Trophoblast cell (in vitro differentiated cells and primary cell): ENCODE data around the gene WDR90.

Experiments
- DNase-seq, 2 donors: peaks; one replicate each; pipeline ENCODE4 v3.0.0-alpha.2; 2016
- H2AFZ ChIP-seq: 2 replicates; pipeline ENCODE4 v1.6.1; 2013; ENCODE audit warnings: low read length, moderate library complexity, mild to moderate bottlenecking; ENCODE audit not compliant: insufficient read depth, poor library complexity
- H2AK5ac ChIP-seq: 2 replicates; pipeline ENCODE4 v1.6.1; 2013; ENCODE audit warnings: mild to moderate bottlenecking, low read length
- H2BK120ac ChIP-seq: 2 replicates; pipeline ENCODE4 v1.6.1; 2013; ENCODE audit warnings: low read length, mild to moderate bottlenecking, moderate library complexity; ENCODE audit not compliant: insufficient read depth, poor library complexity
- H2BK12ac ChIP-seq: 2 replicates; pipeline ENCODE4 v1.6.1; 2013; ENCODE audit warnings: mild to moderate bottlenecking, low read length, moderate library complexity
- H2BK5ac ChIP-seq: 2 replicates; pipeline ENCODE4 v1.6.1; 2013; ENCODE audit warnings: low read length, low read depth, moderate library complexity, mild to moderate bottlenecking; ENCODE audit not compliant: poor library complexity
- H3K14ac ChIP-seq: 2 replicates; pipeline ENCODE4 v1.6.1; 2013; ENCODE audit warnings: mild to moderate bottlenecking, low read length
- H3K18ac ChIP-seq: 2 replicates; pipeline ENCODE4 v1.6.1; 2013; ENCODE audit warnings: mild to moderate bottlenecking, low read length
- H3K23ac ChIP-seq: 2 replicates; pipeline ENCODE4 v1.6.1; 2013; ENCODE audit warnings: low read length
- H3K27ac ChIP-seq: 2 replicates; pipeline ENCODE4 v1.5.1; 2013; ENCODE audit warnings: low read depth, mild to moderate bottlenecking, inconsistent platforms, low read length, moderate library complexity
- H3K27me3 ChIP-seq: 2 replicates; pipeline ENCODE4 v1.6.1; 2013; ENCODE audit warnings: inconsistent platforms, mild to moderate bottlenecking, low read length, moderate library complexity; ENCODE audit not compliant: insufficient read depth
- H3K36me3 ChIP-seq, 2 experiments: 1 replicate in 1 of 2; 2 replicates in 1 of 2; pipeline ENCODE4 v1.6.1; 2013; ENCODE audit warnings: low read length in 2 of 2, mild to moderate bottlenecking in 2 of 2, moderate library complexity in 1 of 2; ENCODE audit not compliant: insufficient read depth in 2 of 2, control insufficient read depth in 1 of 2
- H3K4ac ChIP-seq: 2 replicates; pipeline ENCODE4 v1.6.1; 2013; ENCODE audit warnings: low read depth, mild to moderate bottlenecking, low read length, moderate library complexity
- H3K4me1 ChIP-seq, 2 experiments: 1 replicate in 1 of 2; 2 replicates in 1 of 2; pipeline ENCODE4 v1.6.1; 2013; ENCODE audit warnings: low read length in 2 of 2, mild to moderate bottlenecking in 2 of 2, moderate library complexity in 1 of 2; ENCODE audit not compliant: insufficient read depth in 2 of 2, control insufficient read depth in 1 of 2
- H3K4me2 ChIP-seq: 2 replicates; pipeline ENCODE4 v1.6.1; 2013; ENCODE audit warnings: inconsistent platforms, mild to moderate bottlenecking, low read length, moderate library complexity
- H3K4me3 ChIP-seq: 2 replicates; pipeline ENCODE4 v1.5.1; 2013; ENCODE audit warnings: mild to moderate bottlenecking, low read depth, low read length, inconsistent platforms
- H3K79me1 ChIP-seq: one replicate; pipeline ENCODE4 v1.6.1; 2013; ENCODE audit warnings: low read length
- H3K79me2 ChIP-seq: 2 replicates; pipeline ENCODE4 v1.6.1; 2013; ENCODE audit warnings: low read length, mild to moderate bottlenecking; ENCODE audit not compliant: control insufficient read depth, insufficient read depth, poor library complexity
- H3K9ac ChIP-seq: 2 replicates; pipeline ENCODE4 v1.6.1; 2013; ENCODE audit warnings: mild to moderate bottlenecking, low read length
- H3K9me3 ChIP-seq: 2 replicates; pipeline ENCODE4 v1.6.1; 2013; ENCODE audit warnings: low read depth, mild to moderate bottlenecking, control low read depth, inconsistent platforms, low read length; ENCODE audit not compliant: insufficient read depth
- H4K12ac ChIP-seq: 2 replicates; pipeline ENCODE4 v1.6.1; 2013; ENCODE audit warnings: low read depth, mild to moderate bottlenecking, low read length, moderate library complexity
- H4K8ac ChIP-seq: 2 replicates; pipeline ENCODE4 v1.6.1; 2013; ENCODE audit warnings: low read depth, mild to moderate bottlenecking, low read length, moderate library complexity
- H4K91ac ChIP-seq: one replicate; pipeline ENCODE4 v1.6.1; 2013; ENCODE audit warnings: low read depth, mild to moderate bottlenecking, low read length, moderate library complexity
- WGBS: extraction: QIAGEN DNeasy Blood & Tissue Kit; methylation state at CpG from one replicate; pipeline ENCODE4 v1.1.7; 2013; ENCODE audit warnings: missing lambda C conversion rate; ENCODE audit not compliant: insufficient read length, insufficient coverage; ENCODE audit errors: extremely low coverage; 5-methylcytosine and 5-hydroxymethylcytosine counted together

The WDR90 gene

DNA sequence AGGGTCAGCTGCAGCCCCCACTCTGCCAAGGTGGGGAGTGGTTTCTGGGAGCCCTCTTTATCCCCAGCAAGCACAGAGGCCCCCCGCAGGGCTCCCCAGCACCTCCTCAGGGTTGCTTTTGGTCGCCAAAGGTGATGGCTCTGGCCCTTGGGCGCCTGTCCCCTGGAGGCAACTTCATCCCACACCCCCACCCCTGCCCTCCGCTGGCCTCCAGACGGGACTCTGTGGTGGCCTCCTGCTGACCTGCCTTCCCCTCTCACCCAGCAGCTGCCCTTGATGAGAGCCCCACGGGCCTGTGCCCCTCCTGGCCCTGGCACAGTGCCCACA is 10.9 kb downstream of the WDR90 start:
- no peak overlapping the region for H2BK12ac ChIP-seq
- WGBS, result no CpG with 5 or more reads among the region's 6 CpGs
- H3K4me2 ChIP-seq, result no peak overlapping the region
- no peak overlapping the region for H3K9ac ChIP-seq
- H2BK120ac ChIP-seq, result no peak overlapping the region
- H3K9me3 ChIP-seq, result no peaks in the 10 kb centered on the region
- H2BK5ac ChIP-seq, result no peak overlapping the region
- peaks cover 29 to 50% of the 10 kb centered on the region in 2 experiments for H3K36me3 ChIP-seq
- no peak overlapping the region for H3K23ac ChIP-seq
- no peaks in the 10 kb centered on the region for H3K79me2 ChIP-seq
- H3K4ac ChIP-seq, result no peak overlapping the region
- H4K8ac ChIP-seq, result no peak overlapping the region
- H4K12ac ChIP-seq, result no peak overlapping the region
- H3K4me3 ChIP-seq, result no peak overlapping the region
- H2AK5ac ChIP-seq, result no peak overlapping the region
- no peak overlapping the region for H2AFZ ChIP-seq
- H3K14ac ChIP-seq, result no peak overlapping the region
- no peak overlapping the region for H3K18ac ChIP-seq
- peaks cover 6 to 8% of the 10 kb centered on the region in 2 experiments for H3K4me1 ChIP-seq
- H3K27me3 ChIP-seq, result no peaks in the 10 kb centered on the region
- no peaks in the 10 kb centered on the region for H3K79me1 ChIP-seq
- H4K91ac ChIP-seq, result no peak overlapping the region
- no peak overlapping the region for H3K27ac ChIP-seq
- DNase-seq, result no peak

- Histone ChIP-seq H2BK12ac (no peak overlapping the region), H3K4ac (no peak overlapping the region), H3K9ac (no peak overlapping the region), H2AK5ac (peak overlapping the region; percentile 70), H2BK120ac (no peak overlapping the region), H4K91ac (peak overlapping the region; percentile 53), H3K23ac (no peak overlapping the region), H4K8ac (peak overlapping the region; percentile 59), H2AFZ (peak overlapping the region; percentile 27), H4K12ac (no peak overlapping the region), H3K18ac (no peak overlapping the region), H3K14ac (no peak overlapping the region), H3K27ac (no peak overlapping the region), H3K4me1 (peaks cover 6 to 8% of the 10 kb centered on the region in 2 experiments), H3K79me1 (no peaks in the 10 kb centered on the region), H3K9me3 (no peaks in the 10 kb centered on the region), H3K4me2 (no peak overlapping the region), H2BK5ac (peak overlapping the region; percentile 7), H3K27me3 (no peaks in the 10 kb centered on the region), H3K4me3 (no peak overlapping the region), H3K79me2 (no peaks in the 10 kb centered on the region), H3K36me3 (peaks cover 24 to 45% of the 10 kb centered on the region in 2 experiments)
- WGBS, result no CpG with 5 or more reads among the region's 43 CpGs
- DNase-seq, result peak; percentile 87 to 93
Measured at GRCh38 chr16:660459-661183, 11.5 kb downstream of the WDR90 start.

DNA sequence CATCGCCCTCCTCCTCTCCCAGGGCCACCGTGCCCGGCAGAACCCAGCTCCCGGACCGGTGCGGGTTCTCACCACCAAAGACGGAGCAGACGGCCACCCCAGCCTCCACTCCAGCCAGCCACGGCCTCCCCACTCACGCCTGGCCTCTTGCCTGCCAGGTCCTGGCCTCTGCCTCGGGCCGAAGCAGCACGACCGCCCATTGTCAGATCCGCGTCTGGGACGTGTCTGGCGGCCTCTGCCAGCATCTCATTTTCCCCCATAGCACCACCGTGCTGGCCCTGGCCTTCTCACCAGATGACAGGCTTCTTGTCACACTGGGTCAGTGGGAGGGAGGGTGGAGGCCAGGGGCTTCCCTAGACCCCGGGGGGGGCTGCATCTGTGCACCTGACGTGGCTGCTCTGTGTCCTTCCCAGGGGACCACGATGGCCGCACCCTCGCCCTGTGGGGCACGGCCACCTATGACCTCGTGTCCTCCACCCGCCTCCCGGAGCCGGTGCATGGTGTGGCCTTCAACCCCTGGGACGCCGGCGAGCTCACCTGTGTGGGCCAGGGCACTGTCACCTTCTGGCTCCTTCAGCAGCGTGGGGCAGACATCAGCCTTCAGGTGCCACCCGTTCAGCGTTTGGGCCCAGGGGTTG is 12.1 kb downstream of the WDR90 start:
- no peaks in the 10 kb centered on the region for H3K27me3 ChIP-seq
- H3K23ac ChIP-seq, result no peak overlapping the region
- peak overlapping the region; percentile 59 for H4K8ac ChIP-seq
- no peaks in the 10 kb centered on the region for H3K9me3 ChIP-seq
- H3K14ac ChIP-seq, result peak overlapping the region; percentile 29
- H3K79me2 ChIP-seq, result no peaks in the 10 kb centered on the region
- peaks cover 20 to 39% of the 10 kb centered on the region in 2 experiments for H3K36me3 ChIP-seq
- H2AK5ac ChIP-seq, result peak overlapping the region; percentile 70
- no peak overlapping the region for H2BK120ac ChIP-seq
- no peak overlapping the region for H3K4me2 ChIP-seq
- peak overlapping the region; percentile 7 for H2BK5ac ChIP-seq
- no peak overlapping the region for H3K27ac ChIP-seq
- H3K4me3 ChIP-seq, result no peak overlapping the region
- peak overlapping the region; percentile 8 for H2BK12ac ChIP-seq
- peaks cover 6 to 8% of the 10 kb centered on the region in 2 experiments for H3K4me1 ChIP-seq
- H4K91ac ChIP-seq, result peak overlapping the region; percentile 53
- H2AFZ ChIP-seq, result peak overlapping the region; percentile 27
- WGBS, result no CpG with 5 or more reads among the region's 35 CpGs
- no peak overlapping the region for H4K12ac ChIP-seq
- H3K9ac ChIP-seq, result no peak overlapping the region
- no peaks in the 10 kb centered on the region for H3K79me1 ChIP-seq
- no peak overlapping the region for H3K4ac ChIP-seq
- peak overlapping the region; percentile 9 for H3K18ac ChIP-seq
- DNase-seq, result no peak

DNA sequence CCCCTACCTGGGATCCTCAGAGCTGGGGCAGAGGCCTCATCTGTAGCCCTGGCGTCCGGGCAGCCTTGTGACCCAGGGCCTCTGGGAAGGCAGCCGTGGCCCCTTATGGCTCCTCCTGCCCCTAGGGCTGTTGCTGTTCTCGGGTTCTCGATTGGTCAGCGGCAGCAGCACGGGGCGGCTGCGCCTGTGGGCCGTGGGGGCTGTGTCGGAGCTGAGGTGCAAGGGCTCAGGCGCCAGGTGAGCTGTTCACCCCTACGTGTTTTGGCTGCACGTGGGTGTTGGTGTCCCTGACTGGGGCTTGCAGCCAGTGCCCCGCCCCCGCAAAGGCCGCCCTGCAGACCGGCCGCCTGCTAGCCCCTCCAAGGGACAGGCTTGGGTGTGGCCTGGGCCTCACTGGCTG is 12.9 kb downstream of the WDR90 start:
- Histone ChIP-seq H4K8ac (no peak overlapping the region), H3K18ac (no peak overlapping the region), H3K4me1 (peaks cover 6 to 8% of the 10 kb centered on the region in 2 experiments), H2AK5ac (no peak overlapping the region), H3K27me3 (no peaks in the 10 kb centered on the region), H3K14ac (no peak overlapping the region), H3K9ac (no peak overlapping the region), H3K4ac (no peak overlapping the region), H4K91ac (no peak overlapping the region), H3K9me3 (no peaks in the 10 kb centered on the region), H3K36me3 (peaks cover 17 to 31% of the 10 kb centered on the region in 2 experiments), H2BK5ac (no peak overlapping the region), H2AFZ (no peak overlapping the region), H3K27ac (no peak overlapping the region), H2BK12ac (no peak overlapping the region), H3K79me1 (no peaks in the 10 kb centered on the region), H3K79me2 (no peaks in the 10 kb centered on the region), H3K23ac (no peak overlapping the region), H3K4me3 (no peak overlapping the region), H2BK120ac (no peak overlapping the region), H4K12ac (no peak overlapping the region), H3K4me2 (no peak overlapping the region)
- no CpG with 5 or more reads among the region's 19 CpGs for whole genome bisulfite sequencing
- no peak for DNase-seq
